ENCODE data around the gene MEIS1.

MEIS1 gene

DNA sequence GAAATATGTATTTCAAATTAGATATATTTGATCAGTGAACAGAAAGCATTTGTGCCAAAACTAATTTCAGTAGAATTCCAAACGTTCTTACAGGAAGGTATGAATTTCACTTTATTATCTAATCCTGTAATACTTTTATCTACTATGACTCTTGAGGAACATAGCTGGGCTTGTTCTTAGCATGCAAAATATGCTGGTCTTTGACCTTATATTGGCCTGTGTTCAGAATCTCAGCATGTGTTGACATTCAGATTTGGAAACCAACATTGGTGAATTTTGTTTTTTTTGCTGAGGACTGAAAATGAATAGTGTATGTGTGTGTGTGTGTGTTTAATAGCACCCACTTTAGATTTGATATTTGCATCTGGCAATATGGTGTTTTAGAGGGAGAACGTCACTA is 112.2 kb downstream of the MEIS1 start:
- in situ Hi-C loops (cut with HindIII; ENCODE audit: low pct_ligation_motif_present, low sequenced_read_pairs), result no loop called here

DNA sequence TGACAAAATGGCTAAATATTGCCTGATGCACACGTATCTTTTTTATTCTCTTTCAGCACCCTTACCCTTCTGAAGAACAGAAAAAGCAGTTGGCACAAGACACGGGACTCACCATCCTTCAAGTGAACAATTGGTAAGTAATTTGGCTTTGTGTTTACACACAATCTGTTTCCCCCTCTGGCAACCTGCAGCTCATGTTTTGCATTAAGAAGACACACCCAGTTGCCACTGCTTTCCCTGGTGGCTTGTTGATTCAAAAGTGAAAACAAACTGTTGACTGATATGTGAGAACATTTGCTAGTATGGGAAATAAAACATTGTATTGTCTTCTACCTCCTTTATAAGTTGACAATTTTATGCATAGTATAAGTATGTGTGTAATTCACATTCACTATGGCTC is 113.0 kb downstream of the MEIS1 start:
- TF ChIP-seq, protein P1, sequence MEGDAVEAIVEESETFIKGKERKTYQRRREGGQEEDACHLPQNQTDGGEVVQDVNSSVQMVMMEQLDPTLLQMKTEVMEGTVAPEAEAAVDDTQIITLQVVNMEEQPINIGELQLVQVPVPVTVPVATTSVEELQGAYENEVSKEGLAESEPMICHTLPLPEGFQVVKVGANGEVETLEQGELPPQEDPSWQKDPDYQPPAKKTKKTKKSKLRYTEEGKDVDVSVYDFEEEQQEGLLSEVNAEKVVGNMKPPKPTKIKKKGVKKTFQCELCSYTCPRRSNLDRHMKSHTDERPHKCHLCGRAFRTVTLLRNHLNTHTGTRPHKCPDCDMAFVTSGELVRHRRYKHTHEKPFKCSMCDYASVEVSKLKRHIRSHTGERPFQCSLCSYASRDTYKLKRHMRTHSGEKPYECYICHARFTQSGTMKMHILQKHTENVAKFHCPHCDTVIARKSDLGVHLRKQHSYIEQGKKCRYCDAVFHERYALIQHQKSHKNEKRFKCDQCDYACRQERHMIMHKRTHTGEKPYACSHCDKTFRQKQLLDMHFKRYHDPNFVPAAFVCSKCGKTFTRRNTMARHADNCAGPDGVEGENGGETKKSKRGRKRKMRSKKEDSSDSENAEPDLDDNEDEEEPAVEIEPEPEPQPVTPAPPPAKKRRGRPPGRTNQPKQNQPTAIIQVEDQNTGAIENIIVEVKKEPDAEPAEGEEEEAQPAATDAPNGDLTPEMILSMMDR (IDR thresholded peaks at IDR 0.05; ENCODE audit: low read depth, low read length, missing control alignments), result no peak
- H3K4me3 ChIP-seq (ENCODE audit: low read depth, low read length), result no peak overlapping the region
- in situ Hi-C loops (cut with HindIII; ENCODE audit: low pct_ligation_motif_present, low sequenced_read_pairs), result no loop called here
- H3K36me3 ChIP-seq (replicated peaks), result no peaks in the 10 kb centered on the region
- H3K27me3 ChIP-seq (replicated peaks), result no peaks in the 10 kb centered on the region
- DNase-seq, result no peak
- no peak overlapping the region for H3K27ac ChIP-seq

More for the DNA sequence above, 112.2 kb downstream of the MEIS1 start:
- Histone ChIP-seq H3K4me3 (ENCODE audit: low read depth, low read length) (no peak overlapping the region), H3K27me3 (replicated peaks) (no peaks in the 10 kb centered on the region), H3K27ac (no peak overlapping the region), H3K36me3 (replicated peaks) (no peaks in the 10 kb centered on the region)
- TF ChIP-seq, protein P1 (IDR thresholded peaks at IDR 0.05; ENCODE audit: low read depth, low read length, missing control alignments), result no peak
- no peak for DNase-seq

DNA sequence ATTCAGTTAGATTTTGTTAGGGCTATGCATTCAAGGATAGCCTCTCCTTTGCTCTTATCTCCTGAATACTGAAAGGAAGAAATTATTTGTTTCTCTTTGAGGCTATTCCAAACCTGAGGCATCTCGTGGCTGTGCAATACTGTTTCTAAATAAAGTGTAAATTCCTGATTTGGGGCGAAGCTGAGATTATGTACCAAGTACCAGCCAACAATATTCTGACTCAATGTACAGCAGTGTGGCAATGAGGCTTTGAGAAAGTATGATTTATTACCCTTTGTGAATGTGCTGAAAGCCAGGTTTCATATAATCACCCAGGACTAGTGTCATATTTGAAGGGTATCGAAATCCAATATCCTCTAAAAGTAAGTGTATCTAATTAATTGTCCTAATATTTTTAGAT is 113.5 kb downstream of the MEIS1 start:
- Histone ChIP-seq H3K27ac (no peak overlapping the region), H3K36me3 (replicated peaks) (no peaks in the 10 kb centered on the region), H3K27me3 (replicated peaks) (no peaks in the 10 kb centered on the region), H3K4me3 (ENCODE audit: low read depth, low read length) (no peak overlapping the region)
- TF ChIP-seq, protein P1 (IDR thresholded peaks at IDR 0.05; ENCODE audit: low read depth, low read length, missing control alignments), result no peak
- in situ Hi-C loops (cut with HindIII; ENCODE audit: low pct_ligation_motif_present, low sequenced_read_pairs), result no loop called here
- no peak for DNase-seq

DNA sequence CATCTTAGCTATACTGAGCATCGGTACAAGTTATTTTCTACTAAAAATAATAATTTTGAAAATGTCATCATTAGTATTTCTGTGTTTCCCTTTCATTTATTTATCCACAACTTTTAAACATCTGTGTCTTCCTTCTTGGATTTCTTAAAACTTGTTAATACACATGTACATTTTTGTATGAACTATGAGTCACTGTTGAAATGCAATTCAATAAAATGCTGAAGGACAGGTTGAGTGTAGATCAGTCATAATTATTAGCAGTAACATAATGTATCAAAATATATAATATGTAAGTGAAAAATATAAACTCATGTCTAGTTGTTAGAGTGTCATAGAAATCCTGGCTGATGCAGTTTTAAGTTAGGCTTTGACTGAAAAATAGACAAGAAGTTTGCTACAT is 115.9 kb downstream of the MEIS1 start:
- in situ Hi-C loops (cut with HindIII; ENCODE audit: low pct_ligation_motif_present, low sequenced_read_pairs), result no loop called here
- Histone ChIP-seq H3K27ac (no peak overlapping the region), H3K36me3 (replicated peaks) (no peaks in the 10 kb centered on the region), H3K27me3 (replicated peaks) (no peaks in the 10 kb centered on the region), H3K4me3 (ENCODE audit: low read depth, low read length) (no peak overlapping the region)
- TF ChIP-seq, protein P1 (IDR thresholded peaks at IDR 0.05; ENCODE audit: low read depth, low read length, missing control alignments), result no peak
- DNase-seq, result no peak

DNA sequence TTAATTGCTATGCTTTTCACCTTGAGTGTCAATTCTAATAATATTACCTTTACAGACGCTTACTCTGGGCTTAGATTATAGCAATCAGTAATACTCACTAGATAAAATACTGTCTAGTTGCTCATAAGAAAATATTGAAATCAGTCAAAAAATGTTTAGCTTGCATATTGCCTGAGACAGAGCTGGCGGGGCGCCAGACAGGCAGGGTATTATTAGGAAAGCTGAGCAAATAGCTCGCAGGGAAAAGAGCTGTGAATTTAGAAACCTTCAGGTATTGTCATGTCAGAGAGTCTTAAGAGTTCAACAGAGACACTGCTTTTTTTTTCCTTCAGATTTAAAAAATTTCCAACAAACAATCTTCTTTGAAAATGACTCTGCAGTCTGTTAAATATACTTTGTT is 118.4 kb downstream of the MEIS1 start:
- no peaks in the 10 kb centered on the region for H3K27me3 ChIP-seq (replicated peaks)
- H3K4me3 ChIP-seq (ENCODE audit: low read depth, low read length), result no peak overlapping the region
- H3K36me3 ChIP-seq (replicated peaks), result no peaks in the 10 kb centered on the region
- no peak overlapping the region for H3K27ac ChIP-seq
- in situ Hi-C loops (cut with HindIII; ENCODE audit: low pct_ligation_motif_present, low sequenced_read_pairs), result no loop called here
- DNase-seq, result no peak
- TF ChIP-seq, protein P1 (IDR thresholded peaks at IDR 0.05; ENCODE audit: low read depth, low read length, missing control alignments), result no peak

DNA sequence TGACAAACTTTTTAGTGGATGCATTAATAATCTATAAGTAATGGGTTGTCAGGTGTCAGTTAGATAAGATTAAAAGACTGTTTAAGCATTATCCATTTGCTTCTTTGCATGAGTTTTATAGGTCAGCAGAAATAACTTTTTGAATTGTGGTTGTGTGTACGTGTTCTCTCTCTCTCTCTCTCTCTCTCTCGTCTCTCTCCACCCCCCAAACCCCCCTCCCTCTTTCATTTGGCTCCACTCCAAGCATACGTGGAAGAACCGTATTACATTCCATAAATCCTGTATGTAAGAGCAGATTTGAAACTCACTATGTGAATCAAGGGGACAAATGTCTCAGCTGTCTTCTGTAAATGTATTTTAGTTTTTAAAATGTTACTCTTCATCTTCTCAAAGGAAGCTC is 120.2 kb downstream of the MEIS1 start:
- H3K36me3 ChIP-seq (replicated peaks), result no peaks in the 10 kb centered on the region
- H3K27ac ChIP-seq, result no peak overlapping the region
- DNase-seq, result no peak
- H3K27me3 ChIP-seq (replicated peaks), result no peaks in the 10 kb centered on the region
- in situ Hi-C loops (cut with HindIII; ENCODE audit: low pct_ligation_motif_present, low sequenced_read_pairs), result no loop called here
- H3K4me3 ChIP-seq (ENCODE audit: low read depth, low read length), result no peak overlapping the region
- TF ChIP-seq, protein P1 (IDR thresholded peaks at IDR 0.05; ENCODE audit: low read depth, low read length, missing control alignments), result no peak

All from brain microvascular endothelial cell (primary cell).